ENCODE measurements around the gene LOX. TPM values are rescaled to one million over a fixed set of nuclear protein-coding genes. Genes with fewer than 3 reads are reported as not detected.

The LOX gene
- total RNA-seq, 4 donors from 2014 or later = 6.5 to 48.2 (median 12.6) TPM

- no peak for TF ChIP-seq CTCF (IDR thresholded peaks at IDR 0.05)
- TF ChIP-seq POLR2A (IDR thresholded peaks at IDR 0.05) = no peak
- H3K4me3 ChIP-seq (ENCODE audit: low read depth, poor library complexity, severe bottlenecking) = no peak overlapping the region
- peak in 1 of 2 donors; percentile 59 for DNase-seq (ENCODE audit: low spot score in 2 of 2)
- intact Hi-C loops (cut with DNase I; ENCODE audit: low total_unique reads) = no loop called here
- 51 to 52% methylated on average over 2 of the region's 2 CpGs for WGBS, 2 donors
Measured at GRCh38 chr5:122120957-122121356, 42.9 kb upstream of the LOX start.

GRCh38 chr5:122120493-122120892 lies 42.4 kb upstream of the LOX start:
- intact Hi-C loops (cut with DNase I; ENCODE audit: low total_unique reads) = no loop called here
- TF ChIP-seq CTCF (IDR thresholded peaks at IDR 0.05) (no peak), POLR2A (IDR thresholded peaks at IDR 0.05) (no peak)
- DNase-seq (ENCODE audit: low spot score in 2 of 2) = no peak
- 85% methylated on average over 2 of the region's 2 CpGs for WGBS, 2 donors
- no peak overlapping the region for H3K4me3 ChIP-seq (ENCODE audit: low read depth, poor library complexity, severe bottlenecking)

GRCh38 chr5:122119205-122119604 lies 41.1 kb upstream of the LOX start:
- intact Hi-C loops (cut with DNase I; ENCODE audit: low total_unique reads) = no loop called here
- no peak overlapping the region for H3K4me3 ChIP-seq (ENCODE audit: low read depth, poor library complexity, severe bottlenecking)
- WGBS, 2 donors = 75 to 86% methylated on average over 3 of the region's 3 CpGs
- no peak for DNase-seq (ENCODE audit: low spot score in 2 of 2)
- TF ChIP-seq POLR2A (IDR thresholded peaks at IDR 0.05) (no peak), CTCF (IDR thresholded peaks at IDR 0.05) (no peak)

- no peak for DNase-seq (ENCODE audit: low spot score in 2 of 2)
- no peak overlapping the region for H3K4me3 ChIP-seq (ENCODE audit: low read depth, poor library complexity, severe bottlenecking)
- intact Hi-C loops (cut with DNase I; ENCODE audit: low total_unique reads) = no loop called here
- TF ChIP-seq CTCF (IDR thresholded peaks at IDR 0.05) = no peak
- TF ChIP-seq POLR2A (IDR thresholded peaks at IDR 0.05) = no peak
- 48 to 56% methylated on average over 1 of the region's 1 CpG for WGBS, 2 donors
Measured at GRCh38 chr5:122118356-122118948, 40.4 kb upstream of the LOX start.

GRCh38 chr5:122114501-122114900 lies 36.4 kb upstream of the LOX start:
- intact Hi-C loops (cut with DNase I; ENCODE audit: low total_unique reads) = no loop called here
- no peak overlapping the region for H3K4me3 ChIP-seq (ENCODE audit: low read depth, poor library complexity, severe bottlenecking)
- WGBS, 2 donors = 33% methylated on average over 2 of the region's 2 CpGs
- no peak for TF ChIP-seq POLR2A (IDR thresholded peaks at IDR 0.05)
- no peak for TF ChIP-seq CTCF (IDR thresholded peaks at IDR 0.05)
- no peak for DNase-seq (ENCODE audit: low spot score in 2 of 2)
